HuH-7.5 (cell line): Measurements from ENCODE around the gene NSMCE4A.
"Not testable (repeated sequence)": the region's sequence is repeated elsewhere in the genome, so short reads cannot be mapped to it uniquely, and the experiment has no call there.

Source experiments
- DNase-seq: peaks from one replicate; pipeline ENCODE4 v3.0.0; 2011; ENCODE audit warnings: low spot score

NSMCE4A gene, protein sequence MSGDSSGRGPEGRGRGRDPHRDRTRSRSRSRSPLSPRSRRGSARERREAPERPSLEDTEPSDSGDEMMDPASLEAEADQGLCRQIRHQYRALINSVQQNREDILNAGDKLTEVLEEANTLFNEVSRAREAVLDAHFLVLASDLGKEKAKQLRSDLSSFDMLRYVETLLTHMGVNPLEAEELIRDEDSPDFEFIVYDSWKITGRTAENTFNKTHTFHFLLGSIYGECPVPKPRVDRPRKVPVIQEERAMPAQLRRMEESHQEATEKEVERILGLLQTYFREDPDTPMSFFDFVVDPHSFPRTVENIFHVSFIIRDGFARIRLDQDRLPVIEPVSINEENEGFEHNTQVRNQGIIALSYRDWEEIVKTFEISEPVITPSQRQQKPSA

DNA sequence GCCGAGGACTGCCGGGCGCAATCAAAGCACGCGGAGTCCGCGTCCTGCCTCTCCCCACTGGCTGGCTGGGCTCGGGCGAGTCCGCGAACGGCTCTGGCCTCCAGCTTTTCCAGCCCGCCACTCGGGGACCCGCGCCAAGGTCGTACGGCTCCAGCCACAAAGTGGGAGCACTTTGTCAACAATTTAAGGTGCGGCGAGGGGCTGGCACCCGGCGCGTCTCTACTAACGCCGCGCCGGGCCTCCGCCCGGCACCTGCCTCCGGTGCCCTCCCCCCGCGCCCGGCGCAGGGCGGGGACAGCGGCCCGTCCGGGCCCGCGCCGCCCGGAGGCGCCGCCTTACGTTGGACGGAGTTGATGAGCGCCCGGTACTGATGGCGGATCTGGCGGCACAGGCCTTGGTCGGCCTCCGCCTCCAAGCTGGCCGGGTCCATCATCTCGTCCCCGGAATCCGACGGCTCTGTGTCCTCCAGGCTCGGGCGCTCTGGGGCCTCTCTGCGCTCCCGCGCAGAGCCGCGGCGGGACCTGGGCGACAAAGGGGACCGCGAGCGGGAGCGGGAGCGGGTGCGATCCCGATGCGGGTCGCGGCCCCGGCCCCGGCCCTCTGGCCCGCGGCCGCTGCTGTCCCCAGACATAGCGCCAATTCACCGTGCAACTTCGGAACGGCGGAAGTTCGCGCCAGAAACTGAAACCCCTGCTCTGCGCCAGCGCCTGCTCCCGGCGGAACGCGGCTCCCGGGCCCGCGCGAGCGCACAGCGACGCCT lies at the start of gene NSMCE4A:
Gene NSMCE4A (minus strand): TSS at position 683 of the 760 bp plus-strand sequence. CDS start 52 bp downstream, at position 631.
- DNase-seq: peak; percentile 77

DNA sequence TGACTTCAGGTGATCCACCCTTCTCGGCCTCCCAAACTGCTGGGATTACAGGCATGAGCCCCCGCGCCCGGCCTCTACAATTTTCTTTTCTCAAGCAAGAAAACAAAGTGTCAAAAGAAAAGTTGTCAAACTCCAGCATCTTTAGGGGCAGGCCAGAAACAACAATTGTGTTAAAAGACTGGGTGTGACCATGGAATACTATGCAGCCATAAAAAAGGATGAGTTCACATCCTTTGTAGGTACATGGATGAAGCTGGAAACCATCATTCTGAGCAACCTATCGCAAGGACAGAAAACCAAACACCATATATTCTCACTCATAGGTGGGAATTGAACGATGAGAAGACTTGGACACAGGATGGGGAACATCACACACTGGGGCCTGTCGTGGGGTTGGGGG lies 48.2 kb upstream of the NSMCE4A start:
- not testable (repeated sequence) for DNase-seq

DNA sequence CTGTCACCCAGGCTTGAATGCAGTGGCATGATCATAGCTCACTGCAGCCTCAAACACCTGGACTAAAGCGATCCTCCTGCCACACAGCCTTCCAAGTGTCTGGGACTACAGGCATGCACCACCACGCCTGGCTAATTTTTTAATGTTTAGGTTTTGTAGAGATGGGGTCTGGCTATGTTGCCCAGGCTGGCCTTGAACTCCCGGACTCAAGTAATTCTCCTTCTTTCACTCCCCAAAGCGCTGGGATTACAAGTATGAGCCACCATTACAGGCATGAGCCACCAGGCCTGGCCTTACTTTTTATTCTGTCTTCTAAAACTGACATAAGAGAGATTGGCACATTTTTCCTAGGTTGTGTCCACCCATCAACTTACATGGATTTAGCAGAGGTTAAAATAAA lies 47.3 kb upstream of the NSMCE4A start:
- no peak for DNase-seq

DNA sequence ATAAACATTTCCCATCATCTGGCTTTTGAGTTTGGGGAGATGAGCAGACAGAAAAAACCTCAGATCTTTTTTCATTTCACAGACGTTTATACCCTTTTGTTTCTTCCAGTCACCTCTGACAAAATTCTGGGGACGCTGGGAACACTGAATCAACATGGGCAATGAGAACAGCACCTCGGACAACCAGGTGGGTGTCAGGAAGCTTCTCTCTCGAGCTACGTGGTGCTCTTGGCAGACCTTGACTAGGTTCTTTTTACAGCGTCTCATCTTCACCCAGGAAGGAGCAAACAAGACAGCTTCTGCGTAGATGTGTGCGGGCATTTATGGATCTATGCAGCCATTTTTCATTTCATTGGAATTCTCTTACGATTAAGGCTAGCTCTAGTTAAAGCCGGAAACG lies 46.8 kb upstream of the NSMCE4A start:
- no peak for DNase-seq

DNA sequence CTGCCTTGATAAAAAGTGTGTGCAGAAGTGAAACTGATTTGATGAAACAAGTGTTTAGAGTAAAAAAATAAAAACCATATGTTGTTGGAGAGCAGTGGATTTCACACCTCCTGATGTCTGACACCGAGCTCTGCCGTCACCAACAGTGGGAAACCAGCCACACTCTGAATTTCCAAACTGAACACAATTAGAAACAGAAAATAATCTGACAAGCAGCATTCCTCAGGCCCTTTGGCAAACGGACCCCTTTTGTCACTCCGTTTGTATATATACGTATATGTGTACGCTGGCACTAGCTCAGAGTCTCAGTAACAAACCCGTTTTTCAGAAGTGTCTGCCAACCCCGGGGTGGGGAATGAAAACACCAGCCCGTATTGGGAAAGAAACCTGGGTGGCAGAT lies 46.4 kb upstream of the NSMCE4A start:
- no peak for DNase-seq

DNA sequence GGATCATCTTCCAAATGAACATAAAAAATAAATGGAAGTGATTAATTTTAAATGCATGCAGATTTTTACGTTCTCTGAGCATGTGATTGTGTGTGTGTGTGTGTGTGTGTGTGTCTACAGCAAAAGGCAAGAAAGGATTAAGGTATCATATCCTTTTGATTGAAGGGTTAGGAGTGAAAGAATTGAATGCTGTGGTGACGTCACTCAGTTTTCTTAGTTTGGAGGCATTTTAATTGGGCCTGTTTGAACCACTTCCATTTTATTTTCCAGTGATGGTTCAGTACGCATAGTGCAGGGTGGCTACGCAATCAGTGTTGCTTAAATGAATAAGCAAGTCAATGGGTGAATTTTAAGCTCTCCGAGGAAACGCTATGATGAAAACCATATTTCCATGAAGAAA lies 45.2 kb upstream of the NSMCE4A start:
- DNase-seq: no peak

DNA sequence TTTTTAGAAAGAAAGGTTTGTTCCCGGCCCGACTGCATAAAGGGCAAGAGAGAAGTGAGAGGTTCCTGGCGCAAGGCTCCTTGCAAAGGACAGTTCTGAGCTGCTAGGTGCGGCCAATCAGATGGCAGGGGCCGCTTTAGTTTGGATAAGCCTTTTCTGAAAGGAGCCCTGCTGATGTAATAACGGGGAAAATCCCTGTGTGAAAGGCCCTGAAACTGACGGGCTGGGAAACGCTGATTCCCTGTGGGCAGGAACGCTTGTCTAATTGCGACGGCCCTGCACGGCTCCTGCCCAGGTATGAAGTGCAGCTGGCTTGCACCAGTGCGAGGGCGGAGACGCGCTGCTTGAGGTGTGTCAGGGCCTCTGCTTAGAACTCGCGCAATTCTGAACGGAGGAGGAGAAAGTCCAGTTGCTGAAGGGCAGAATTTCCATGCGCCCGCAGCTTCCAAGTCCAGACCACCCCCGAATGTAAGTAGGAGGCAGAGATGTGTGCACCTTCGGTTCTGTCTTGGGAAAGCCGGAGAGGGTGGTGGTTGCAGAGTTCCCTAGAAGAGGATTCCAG lies 44.5 kb upstream of the NSMCE4A start:
- DNase-seq: no peak

DNA sequence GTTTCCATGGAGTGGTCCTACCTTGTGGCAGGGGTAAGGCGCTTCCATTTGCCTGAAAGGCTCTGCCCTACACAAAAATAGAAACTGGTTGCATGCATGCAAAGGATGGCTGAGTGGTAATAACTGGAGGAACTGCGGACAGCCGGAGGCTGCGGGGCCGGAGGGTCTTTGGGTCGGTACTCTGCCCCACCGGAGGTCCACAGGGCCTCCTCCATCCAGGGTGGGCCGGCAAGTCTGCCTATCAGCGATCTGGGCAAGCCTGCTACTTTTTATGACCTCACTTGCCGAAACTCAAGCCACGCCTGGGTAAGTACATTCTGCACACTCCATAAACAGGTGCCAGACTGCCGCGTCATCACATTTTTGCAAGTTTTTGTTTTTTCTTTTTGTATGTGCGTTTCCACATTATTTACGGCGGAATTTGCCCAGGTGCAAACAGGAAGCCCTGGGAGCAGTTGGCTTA lies 44.0 kb upstream of the NSMCE4A start:
- DNase-seq: no peak

DNA sequence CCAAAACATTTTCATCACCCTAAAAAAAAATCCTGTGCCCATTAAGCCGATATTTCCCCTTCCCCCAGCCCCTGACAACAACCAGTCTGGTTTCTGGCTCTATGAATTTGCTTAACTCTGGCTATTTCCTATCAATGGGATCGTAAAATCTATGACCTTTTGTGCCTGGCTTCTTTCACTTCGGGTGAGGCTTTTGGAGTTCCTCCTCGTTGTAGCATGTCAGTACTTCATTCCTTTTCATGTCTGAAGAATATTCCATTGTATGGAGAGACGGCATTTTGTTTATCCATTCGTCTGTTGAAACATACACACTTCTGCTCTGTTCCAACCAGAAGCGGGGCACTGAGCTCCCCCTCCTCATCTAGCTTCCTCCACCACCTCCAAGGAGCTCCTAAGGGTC lies 43.5 kb upstream of the NSMCE4A start:
- DNase-seq: no peak

DNA sequence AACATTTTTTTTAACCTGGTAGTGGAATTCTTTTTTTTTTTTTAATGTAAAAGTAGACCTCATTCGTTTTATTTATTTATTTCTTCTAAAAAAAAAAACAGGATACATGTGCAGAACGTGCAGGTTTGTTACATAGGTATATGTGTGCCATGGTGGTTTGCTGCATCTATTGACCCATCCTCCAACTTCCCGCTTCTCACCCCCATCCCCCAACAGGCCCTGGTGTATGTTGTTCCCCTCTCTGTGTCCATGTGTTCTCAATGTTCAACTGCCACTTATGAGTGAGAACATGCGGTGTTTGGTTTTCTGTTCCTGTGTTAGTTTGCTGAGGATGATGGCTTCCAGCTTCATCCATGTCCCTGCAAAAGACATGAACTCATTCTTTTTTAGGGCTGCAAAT lies 42.9 kb upstream of the NSMCE4A start:
- not testable (repeated sequence) for DNase-seq

DNA sequence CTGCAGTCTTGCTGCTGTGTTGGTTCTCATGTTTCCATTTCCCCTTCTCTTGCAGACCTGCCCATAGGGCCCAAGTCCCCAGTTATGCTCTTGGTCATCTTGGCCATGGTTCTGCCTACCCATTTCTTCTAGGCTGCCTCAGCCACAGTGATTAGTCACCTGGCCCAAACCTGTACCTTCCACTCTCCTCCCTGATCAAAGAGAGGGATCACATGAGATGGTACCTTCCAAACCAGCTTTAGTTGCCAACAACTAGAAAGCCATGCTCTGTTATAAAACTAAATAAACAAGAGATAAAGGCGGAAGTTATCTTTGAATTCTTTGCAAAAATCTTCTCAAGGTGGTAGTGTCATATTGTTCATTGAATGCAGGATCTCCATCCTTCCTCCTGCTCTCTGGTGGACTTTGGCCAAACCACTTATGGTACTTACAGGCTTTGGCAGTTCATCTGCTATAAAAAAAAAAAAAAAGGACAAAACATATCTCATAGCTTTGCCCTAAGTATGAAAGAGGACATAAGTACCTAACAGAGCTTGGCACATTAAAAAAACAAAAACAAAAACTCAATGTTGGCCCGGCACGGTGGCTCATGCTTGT lies 39.7 kb upstream of the NSMCE4A start:
- no peak for DNase-seq

DNA sequence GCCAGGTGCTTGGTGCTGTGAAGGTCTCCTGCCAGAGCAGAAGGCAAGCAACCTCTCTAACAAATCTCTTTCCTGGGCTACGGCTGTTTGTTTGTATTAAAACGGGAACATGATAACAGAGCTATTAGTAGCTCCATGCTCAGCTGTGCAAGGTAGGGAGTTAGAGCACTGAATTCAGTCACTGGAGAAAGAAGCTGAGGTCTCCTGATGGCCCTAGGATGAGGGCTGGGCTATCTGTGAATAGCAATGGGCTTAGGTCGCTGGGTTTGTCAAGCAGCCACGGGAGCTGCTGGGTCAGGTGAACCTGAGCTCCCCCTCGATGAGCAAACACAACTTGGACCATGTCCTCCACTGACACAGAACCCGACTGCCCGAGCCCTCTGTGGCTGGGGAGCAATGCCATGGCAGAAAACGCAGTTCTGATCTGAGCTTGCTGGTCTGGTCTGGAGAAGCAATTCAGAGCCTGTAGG lies 38.3 kb upstream of the NSMCE4A start:
- no peak for DNase-seq

DNA sequence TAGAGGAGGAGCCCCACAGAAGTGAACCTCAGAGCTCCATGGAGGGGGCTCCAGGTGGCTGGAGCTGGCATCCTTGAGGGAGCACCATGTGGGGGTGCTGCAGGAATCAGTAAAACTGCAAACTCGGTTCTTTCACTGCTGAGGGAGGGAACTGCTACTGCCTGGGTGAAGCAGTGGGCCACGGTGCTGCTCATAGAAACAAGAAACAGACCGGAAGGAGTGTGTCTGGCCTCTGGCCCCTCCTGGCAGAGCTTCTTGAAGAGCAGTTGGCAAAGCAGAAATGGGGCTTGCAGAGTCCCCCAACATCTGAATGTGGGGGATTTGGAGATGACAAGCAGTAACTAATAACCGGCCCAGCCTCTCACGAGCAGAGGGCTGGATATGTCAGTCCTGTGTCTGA lies 37.7 kb upstream of the NSMCE4A start:
- DNase-seq: no peak

DNA sequence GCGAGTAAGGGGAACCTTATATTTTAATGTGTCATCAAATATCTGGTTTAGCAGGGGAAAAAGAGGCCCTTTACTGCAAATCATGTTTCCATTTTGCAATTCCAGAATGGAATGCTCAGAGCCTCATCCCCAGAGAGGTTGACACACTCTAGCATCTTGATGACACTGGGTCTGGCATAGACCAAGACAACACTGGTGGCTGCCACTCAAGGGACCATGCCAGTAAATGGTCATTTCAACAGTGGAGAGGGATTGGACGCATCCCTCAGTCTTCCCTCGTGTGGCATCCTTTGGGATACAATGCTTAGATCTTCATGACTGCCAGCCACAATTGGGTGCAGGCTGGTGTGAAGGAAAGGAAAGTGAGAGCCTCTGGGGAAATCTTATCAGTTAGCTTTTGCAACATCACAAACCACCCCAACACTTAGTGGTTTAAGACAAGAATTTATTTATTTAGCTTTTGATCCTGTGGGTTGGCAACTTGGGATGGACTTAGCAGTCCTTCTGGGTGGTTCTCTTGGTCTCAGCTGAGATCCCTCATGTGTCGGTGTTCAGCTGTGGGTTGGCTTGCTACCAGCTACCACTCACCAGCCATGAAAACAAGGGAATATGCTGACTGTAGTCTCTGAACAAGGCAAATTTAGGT lies 35.5 kb upstream of the NSMCE4A start:
- DNase-seq: no peak

DNA sequence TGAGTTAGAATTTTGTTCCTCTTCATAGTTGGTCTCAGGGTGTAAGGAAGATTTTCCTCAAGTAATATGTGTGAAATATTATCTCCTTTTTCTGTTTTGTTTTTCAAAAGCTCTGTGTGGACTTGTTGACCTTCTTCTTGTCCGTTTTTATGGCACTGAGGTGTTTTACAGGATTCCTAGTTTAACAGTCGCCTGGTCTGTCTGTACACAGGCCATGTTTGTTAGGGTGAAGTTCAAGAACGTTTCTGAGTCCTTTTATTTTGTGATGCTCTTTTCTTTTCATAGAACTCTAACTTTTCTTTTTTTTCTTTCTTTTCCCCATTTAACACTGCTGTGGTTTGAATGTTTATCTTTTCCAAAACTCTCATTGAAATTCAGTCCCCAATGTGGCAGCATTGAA lies 32.4 kb upstream of the NSMCE4A start:
- no peak for DNase-seq

DNA sequence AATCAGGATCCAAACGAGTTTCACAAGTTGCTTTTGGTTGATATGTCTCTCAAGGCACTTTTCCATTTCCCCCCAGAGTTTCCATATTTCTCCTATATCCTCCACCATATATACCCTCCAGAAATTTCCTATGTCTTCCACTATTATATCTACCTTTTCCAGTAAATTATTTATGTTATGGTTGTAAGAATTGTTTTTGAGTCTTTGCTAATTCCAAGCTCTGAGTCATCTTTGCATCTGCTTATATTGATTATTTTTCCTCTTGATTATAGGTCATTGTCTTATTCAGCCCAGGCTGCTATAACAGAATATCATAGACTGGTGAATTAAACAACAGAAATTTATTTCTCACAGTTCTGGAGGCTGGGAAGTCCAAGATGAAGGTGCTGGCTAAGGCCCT lies 26.7 kb upstream of the NSMCE4A start:
- no peak for DNase-seq

DNA sequence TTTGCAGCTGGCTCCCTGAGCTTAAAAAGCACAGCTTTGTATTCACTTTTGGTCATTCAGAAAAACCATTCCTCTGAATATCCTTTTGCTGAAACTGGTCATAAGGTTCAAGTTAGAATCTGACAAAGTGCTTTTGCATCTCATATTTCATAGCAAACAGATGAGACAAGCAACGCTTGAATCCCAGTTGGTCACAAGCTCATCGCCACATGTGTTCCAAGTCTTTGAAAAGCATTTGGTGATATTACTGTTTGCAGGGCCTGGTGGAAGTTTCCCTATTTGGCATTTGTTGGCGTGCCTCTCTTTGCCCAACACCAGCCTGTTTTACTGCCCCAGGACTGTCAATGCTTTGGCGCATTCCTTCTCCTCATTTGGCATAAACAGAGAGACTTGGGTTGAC lies 24.3 kb upstream of the NSMCE4A start:
- no peak for DNase-seq

DNA sequence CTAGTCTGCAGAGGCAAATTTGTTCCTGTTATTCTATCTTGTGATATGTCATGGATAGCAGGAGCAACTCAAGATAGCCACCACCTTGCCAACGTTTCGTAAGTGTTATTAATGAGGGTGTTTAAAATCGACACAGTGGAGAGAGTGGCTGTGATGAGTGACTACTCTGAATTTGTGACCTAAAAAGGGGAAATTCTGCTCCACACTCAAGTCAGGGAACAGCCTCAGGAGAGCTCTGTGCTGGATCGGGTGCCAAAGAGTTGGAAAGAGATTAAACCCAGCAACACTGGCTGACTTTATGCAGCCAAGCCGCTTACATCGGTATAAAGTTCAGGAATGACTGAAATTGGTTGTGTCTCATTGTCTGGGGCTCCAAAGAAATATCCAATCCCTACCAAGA lies 23.4 kb upstream of the NSMCE4A start:
- DNase-seq: no peak

DNA sequence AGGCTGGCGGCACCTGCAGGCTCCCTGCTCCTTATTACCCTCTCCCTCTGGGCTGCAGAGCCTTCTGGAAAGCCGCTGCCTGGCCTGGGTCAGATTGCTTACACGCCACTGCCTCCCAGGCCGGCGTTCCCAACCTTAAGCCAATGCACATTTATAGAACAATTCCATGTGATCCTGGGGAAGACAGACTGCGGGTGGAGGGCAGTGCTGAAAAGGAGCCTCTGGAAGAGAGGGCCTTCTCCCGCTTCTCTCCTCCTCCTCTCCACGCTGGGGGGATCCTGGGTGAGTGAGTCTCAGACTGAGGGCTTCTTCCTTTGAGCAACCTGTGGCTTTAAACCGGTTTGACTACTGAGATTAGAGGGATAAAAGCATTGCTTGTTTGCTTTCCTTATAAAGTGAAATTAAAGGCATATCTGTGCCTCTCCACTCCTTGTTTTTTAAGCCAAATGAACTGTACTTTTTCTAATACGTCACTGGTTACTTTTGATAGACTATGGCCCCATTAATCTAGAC lies 19.5 kb upstream of the NSMCE4A start:
- no peak for DNase-seq

DNA sequence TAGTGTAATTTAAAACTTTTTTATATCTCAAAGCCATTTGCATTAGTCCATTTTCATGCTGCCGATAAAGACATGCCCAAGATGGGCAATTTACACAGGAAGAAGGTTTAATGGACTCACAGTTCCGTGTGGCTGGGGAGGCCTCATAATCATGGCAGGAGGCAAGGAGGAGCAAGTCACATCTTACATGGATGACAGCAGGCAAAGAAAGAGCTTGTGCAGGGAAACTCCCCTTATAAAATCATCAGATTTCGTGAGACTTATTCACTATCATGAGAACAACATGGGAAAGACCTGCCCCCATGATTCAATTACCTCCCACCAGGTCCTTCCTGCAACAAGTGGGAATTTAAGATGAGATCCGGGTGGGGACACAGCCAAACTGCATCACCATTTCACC lies 16.7 kb upstream of the NSMCE4A start:
- not testable (repeated sequence) for DNase-seq

DNA sequence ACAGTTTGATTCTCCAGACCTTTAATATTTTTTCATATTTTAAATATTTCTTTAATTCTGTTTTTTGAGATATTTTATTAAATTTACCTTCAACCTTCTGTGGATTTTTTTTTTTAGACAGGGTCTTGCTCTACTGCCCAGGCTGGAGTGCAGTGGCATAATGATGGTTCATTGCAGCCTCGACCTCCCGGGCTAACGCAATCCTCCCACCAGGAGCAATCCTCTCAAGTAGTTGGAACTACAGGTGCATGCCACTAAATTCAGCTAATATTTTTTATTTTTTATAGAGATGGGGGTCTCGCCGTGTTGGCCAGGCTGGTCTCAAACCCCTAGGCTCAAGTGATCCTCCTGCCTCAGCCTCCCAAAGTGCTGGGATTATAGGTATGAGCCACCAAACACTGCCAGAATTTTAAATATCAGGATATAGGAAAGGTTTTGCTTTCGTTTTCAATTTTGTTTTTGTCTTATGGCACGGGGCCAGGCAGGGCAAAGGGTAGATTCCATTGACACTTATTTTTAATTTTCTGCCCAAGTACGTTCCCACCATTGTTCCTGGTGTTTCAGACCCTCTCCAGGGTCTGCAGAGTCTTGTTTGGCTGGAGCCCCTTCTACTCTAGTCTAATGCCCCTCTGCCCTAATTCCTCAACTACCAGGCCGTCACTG lies 15.1 kb upstream of the NSMCE4A start:
- no peak for DNase-seq
